ENCODE measurements around the gene RNF223. TPM values are rescaled to one million over a fixed set of nuclear protein-coding genes. Genes with fewer than 3 reads are reported as not detected.

The RNF223 gene
- total and polyA plus RNA-seq, 2 of the 8 experiments (the other 6 are each of a cell fraction or from before 2014, with no cell fraction given) = not detected

DNA sequence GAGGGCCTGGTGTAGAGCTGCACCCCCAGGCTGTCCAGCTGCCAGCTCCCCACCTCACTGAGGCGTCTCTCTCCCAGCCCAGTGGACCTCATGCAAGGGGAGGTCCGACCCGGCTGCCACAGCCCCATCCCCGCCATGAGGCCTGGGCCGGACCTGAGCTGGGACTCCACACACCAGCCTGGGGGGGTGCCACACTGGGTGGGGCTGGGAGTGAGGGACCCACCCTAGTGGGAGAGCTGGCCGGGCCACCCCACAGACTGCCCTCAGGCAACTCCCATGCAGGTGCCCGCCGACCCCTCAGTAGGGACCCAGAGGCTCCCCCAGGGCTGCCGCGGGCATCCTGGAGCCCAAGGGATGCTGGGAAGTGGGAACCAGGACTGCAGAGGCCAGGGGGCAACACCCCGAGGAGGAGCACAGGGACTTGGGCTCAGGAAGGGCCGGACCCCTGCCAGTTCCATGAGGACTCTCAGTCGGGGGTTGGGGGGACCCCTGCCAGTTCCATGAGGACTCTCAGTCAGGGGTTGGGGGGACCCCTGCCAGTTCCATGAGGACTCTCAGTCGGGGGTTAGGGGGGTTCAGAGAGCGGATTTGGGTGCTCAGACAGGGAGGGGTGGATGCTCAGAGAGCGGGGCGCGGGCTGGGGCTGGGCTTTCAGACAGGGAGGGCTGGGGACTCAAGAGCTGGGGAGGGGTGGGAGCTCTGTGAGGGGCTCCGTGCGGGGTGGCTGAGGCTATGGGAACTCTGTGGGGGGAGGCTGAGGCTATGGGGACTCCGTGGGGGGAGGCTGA is 1.2 kb upstream of the RNF223 start:
- Histone ChIP-seq H2BK12ac (ENCODE audit: low read depth, low read length) (no peak overlapping the region), H3K23me2 (ENCODE audit: low read depth, low read length) (peaks cover 6% of the 10 kb centered on the region; the same call in 1 of the 2 replicates), H2BK120ac (replicated peaks; ENCODE audit: low read depth, low read length) (no peak overlapping the region), H3K56ac (replicated peaks; ENCODE audit: insufficient read length, low read depth, low read length) (no peak overlapping the region), H2AK5ac (ENCODE audit: low read depth, low read length) (no peak overlapping the region), H3K23ac (ENCODE audit: insufficient read length) (no peak overlapping the region), H2BK20ac (ENCODE audit: low read length) (no peak overlapping the region), H3K18ac (ENCODE audit: extremely low read depth, low read length) (no peak overlapping the region), H3K4me3 (ENCODE audit: extremely low read depth in 1 of 4, insufficient read depth in 2 of 4, low read depth in 3 of 4, low read length in 4 of 4) (no peak overlapping the region), H2BK5ac (ENCODE audit: low read depth, low read length) (no peak overlapping the region), H3K27me3 (replicated peaks in 1 of 4; ENCODE audit: control insufficient read depth in 3 of 4, extremely low read depth in 1 of 4, insufficient read depth in 3 of 4, low read length in 3 of 4) (peaks cover 0 to 12% (median 4%) of the 10 kb centered on the region in 4 experiments; a peak in 5 of 7 replicates), H3K27ac (ENCODE audit: low read depth, low read length) (no peak overlapping the region), H3K4me1 (replicated peaks in 1 of 4; ENCODE audit: control insufficient read depth in 3 of 4, insufficient read depth in 4 of 4, low read length in 3 of 4) (peaks cover 0 to 8% (median 6%) of the 10 kb centered on the region in 4 experiments; a peak in 5 of 7 replicates), H3K79me1 (ENCODE audit: low read depth, low read length) (no peaks in the 10 kb centered on the region), H4K91ac (replicated peaks; ENCODE audit: insufficient read length, low read length) (no peak overlapping the region), H3K4ac (replicated peaks; ENCODE audit: insufficient read length, low read depth, low read length) (no peak overlapping the region), H3K36me3 (ENCODE audit: control insufficient read depth in 2 of 4, insufficient read depth in 4 of 4, low read length in 3 of 4) (no peaks in the 10 kb centered on the region), H3K9ac (replicated peaks in 1 of 4; ENCODE audit: extremely low read depth in 1 of 4, low read depth in 3 of 4, low read length in 3 of 4) (no peak overlapping the region), H4K8ac (ENCODE audit: extremely low read depth, insufficient read depth, low read length) (no peak overlapping the region; the same call in 1 of the 2 replicates), H2AFZ (ENCODE audit: low read length) (no peak overlapping the region), H3K4me2 (ENCODE audit: insufficient read depth in 1 of 2, low read depth in 2 of 2, low read length in 2 of 2) (no peak overlapping the region), H2BK15ac (ENCODE audit: low read length) (no peak overlapping the region), H3K9me3 (ENCODE audit: insufficient read depth in 2 of 2, low read depth in 1 of 2, low read length in 1 of 2) (no peaks in the 10 kb centered on the region), H4K20me1 (replicated peaks in 1 of 2; ENCODE audit: control insufficient read depth in 1 of 2, insufficient read depth in 2 of 2, low read length in 2 of 2) (peaks cover 0 to 3% of the 10 kb centered on the region in 2 experiments), H4K5ac (ENCODE audit: insufficient read length, low read depth, low read length) (no peak overlapping the region), H3K79me2 (ENCODE audit: control insufficient read depth in 1 of 2, insufficient read depth in 2 of 2, low read length in 2 of 2) (no peaks in the 10 kb centered on the region), H3K14ac (ENCODE audit: insufficient read length) (no peak overlapping the region)
- POLR2A ChIA-PET (ENCODE audit: partially characterized antibody) = interaction anchor here (0.7 kb wide), 1 partner anchor 44 kb away, joined by 4 read pairs; no protein-coding TSS in a partner anchor
- 76% methylated on average over 9 of the region's 21 CpGs; no CpG with 5 or more reads in 1 of the 2 experiments for WGBS, 2 experiments (ENCODE audit: extremely low coverage in 1 of 2, insufficient coverage in 1 of 2, insufficient read length in 1 of 2, insufficient replicate concordance in 2 of 2, low coverage in 1 of 2, low lambda C conversion rate in 2 of 2, missing lambda C conversion rate in 1 of 2)
- DNase-seq (ENCODE audit: low read depth in 1 of 2, low spot score in 2 of 2) = no peak
- FAIRE-seq = no peak
- CTCF ChIA-PET (ENCODE audit: partially characterized antibody) = interaction anchor here (0.9 to 2.3 kb wide), 3 partner anchors 47 to 73 kb away, joined by 3 to 5 read pairs (median 3); no protein-coding TSS in a partner anchor

All from H1 (cell line).